Erythroblast (primary cell): ENCODE data around the gene ITGA2B.

ENCODE experiments used
- GATA1 ChIP-seq: IDR thresholded peaks from 2 replicates; pipeline ENCODE4 v1.6.1; 2011; ENCODE audit warnings: low read depth, mild to moderate bottlenecking, control low read depth, low read length, moderate library complexity
- POLR2A ChIP-seq: IDR thresholded peaks from 2 replicates; pipeline ENCODE4 v1.6.1; 2011; ENCODE audit warnings: mild to moderate bottlenecking, low read length

DNA sequence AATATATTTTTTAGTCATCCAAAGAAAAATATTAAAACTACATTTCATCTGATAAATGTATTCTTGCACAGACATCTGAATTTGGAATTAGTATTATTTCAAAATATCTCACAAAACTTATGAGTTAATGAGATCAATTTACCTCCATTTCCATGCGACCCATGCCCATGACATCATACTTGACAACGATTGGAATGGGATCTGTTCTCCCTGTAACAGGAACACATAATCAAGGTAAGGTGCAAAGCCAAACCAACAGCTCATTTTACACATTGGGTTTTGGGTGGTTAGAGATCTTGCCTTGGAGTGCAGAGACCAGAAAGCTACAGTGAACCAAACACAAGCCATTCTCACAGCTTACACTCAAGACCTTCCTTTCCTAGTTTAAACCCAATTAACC, 46.9 kb upstream of the ITGA2B start:
- TF ChIP-seq POLR2A (no peak), GATA1 (no peak)
